Heart right ventricle (tissue), 16 donors: ENCODE measurements around the gene CADM1. TPM values are rescaled to one million over a fixed set of nuclear protein-coding genes. Genes with fewer than 3 reads are reported as not detected.

ENCODE experiments used
- ATAC-seq, 8 donors: fragments of 200-7000 bp; cut with Tn5 transposase; one replicate each; pipeline ENCODE4 v1.9.1; 2020; ENCODE audit warnings: mild to moderate bottlenecking in 8 of 8, moderate library complexity in 8 of 8, moderate number of reproducible peaks in 1 of 8
- DNase-seq, 2 donors: peaks; one replicate each; pipeline ENCODE4 v3.0.0-alpha.2; 2020
- H3K27ac ChIP-seq, 10 donors: fragments of 200-600 bp; sonication (generic) in 2 of 10; one replicate each; pipeline versions ENCODE4 v1.5.0 to v1.8.0; 2020 to 2022; ENCODE audit warnings: mild to moderate bottlenecking in 3 of 10
- H3K27me3 ChIP-seq, 7 donors: fragments of 200-600 bp; one replicate each; pipeline ENCODE4 v1.8.0; 2021 to 2022; ENCODE audit warnings: mild to moderate bottlenecking in 2 of 7
- H3K36me3 ChIP-seq, 9 donors: fragments of 200-600 bp; sonication (generic) in 1 of 9; one replicate each; pipeline versions ENCODE4 v1.5.0 to v1.8.0; 2020 to 2022; ENCODE audit warnings: mild to moderate bottlenecking in 2 of 9
- H3K4me1 ChIP-seq, 9 donors: fragments of 200-600 bp; sonication (generic) in 1 of 9; one replicate each; pipeline versions ENCODE4 v1.5.0 to v1.8.0; 2020 to 2022; ENCODE audit warnings: mild to moderate bottlenecking in 4 of 9
- H3K4me3 ChIP-seq, 10 donors: fragments of 200-600 bp; sonication (generic) in 2 of 10; one replicate each; pipeline versions ENCODE4 v1.5.0 to v1.8.0; 2020 to 2022; ENCODE audit warnings: mild to moderate bottlenecking in 7 of 10, moderate library complexity in 2 of 10
- H3K9me3 ChIP-seq, 11 donors: fragments of 200-600 bp in 10 of 11; sonication (generic) in 2 of 11; one replicate each; pipeline versions ENCODE4 v1.5.0 to v1.8.0; 2013 to 2022; ENCODE audit warnings: mild to moderate bottlenecking in 2 of 11, control low read depth in 1 of 11, moderate library complexity in 1 of 11
- WGBS, 2 donors: extraction: QIAGEN DNeasy Blood & Tissue Kit; methylation state at CpG; one replicate each; pipeline ENCODE4 v1.1.7; 2013; ENCODE audit warnings: inconsistent platforms in 1 of 2; 5-methylcytosine and 5-hydroxymethylcytosine counted together
- intact Hi-C, 10 donors: fragments of 100-400 bp; cut with DNase I; formaldehyde crosslinking; loops; one replicate each; pipeline versions ENCODE4 v1.11.1 to v1.14.2; 2022
- polyA plus RNA-seq, 2 donors: library from polyadenylated mRNA; stranded (reverse); fragments of 200-250 nt; gene quantifications; one replicate each; pipeline ENCODE4 v1.2.3, GENCODE V29; 2013
- total RNA-seq, 10 donors: library from RNA; stranded (reverse); fragmentation: NEBNext Ultra II Directional in 3 of 10; extraction: Animal tissue kit (Norgen Biotek cat#: 25700) in 3 of 10; gene quantifications; one replicate each; pipeline versions ENCODE4 v1.2.1 to v1.2.4, GENCODE V29; 2021 to 2023
- TF ChIP-seq, protein P1 (sequence below), 9 donors: fragments of 200-600 bp; sonication (generic) in 2 of 9; IDR thresholded peaks; one replicate each; pipeline versions ENCODE4 v1.5.0 to v1.8.0; 2021 to 2022; ENCODE audit warnings: antibody characterized with exemption in 9 of 9, mild to moderate bottlenecking in 5 of 9, moderate library complexity in 1 of 9
- donor health status: Arrhythmogenic right ventricular cardiomyopathy.
- donor health status: ischemic (EF 13 %, LVEDD 7.1; RV severe dilation, severe dysfunction).
- donor health status: healthy with polysubstance abuse.
- donor health status: DM: no; HTN: yes; CAD: no.
- donor health status: DM: no; HTN: no; CAD: no.
- donor health status: ischemic (EF 25% LVEDD 6.9; RV normal size, moderate dysfunction).
- donor health status: ischemic (EF 25% LVEDD 5.7; RV mildly dilated, moderate dysfunction).
- donor health status: healthy.
- donor health status: DM: yes; HTN: yes; CAD: no.
- donor health status: Ischemic cardiomyopathy.
- donor health status: ischemic (EF 35%, LVEDD 5.7; RV mildly dilated, moderate dysfunction).
- donor health status: nonischemic (EF 11% LVEDD 7.7; RV severe dilation, severe dysfunction).
- donor health status: DM: yes; HTN: yes; CAD: no.
- donor health status: PGD.
- donor health status: ischemic (EF 29% LVEDD 5.4; RV normal size, mild dysfunction).
- donor health status: nonischemic (EF 23%, LVEDD 6.1; RV moderate dilation, normal function).

The CADM1 gene
- total and polyA plus RNA-seq, 12 donors = 10.2 to 83.0 (median 41.4) TPM

- WGBS, 2 donors = 32 to 53% methylated on average over 2 of the region's 2 CpGs
- Histone ChIP-seq H3K36me3 (peaks cover 0 to 32% (median 0%) of the 10 kb centered on the region in 9 donors), H3K4me1 (peaks cover 0 to 9% (median 0%) of the 10 kb centered on the region in 9 donors), H3K4me3 (no peak overlapping the region), H3K9me3 (no peaks in the 10 kb centered on the region), H3K27me3 (no peaks in the 10 kb centered on the region), H3K27ac (no peak overlapping the region)
- ATAC-seq = peak in 2 of 8 donors; percentile 20 to 71
- intact Hi-C loops = no loop called here
- TF ChIP-seq, protein P1, sequence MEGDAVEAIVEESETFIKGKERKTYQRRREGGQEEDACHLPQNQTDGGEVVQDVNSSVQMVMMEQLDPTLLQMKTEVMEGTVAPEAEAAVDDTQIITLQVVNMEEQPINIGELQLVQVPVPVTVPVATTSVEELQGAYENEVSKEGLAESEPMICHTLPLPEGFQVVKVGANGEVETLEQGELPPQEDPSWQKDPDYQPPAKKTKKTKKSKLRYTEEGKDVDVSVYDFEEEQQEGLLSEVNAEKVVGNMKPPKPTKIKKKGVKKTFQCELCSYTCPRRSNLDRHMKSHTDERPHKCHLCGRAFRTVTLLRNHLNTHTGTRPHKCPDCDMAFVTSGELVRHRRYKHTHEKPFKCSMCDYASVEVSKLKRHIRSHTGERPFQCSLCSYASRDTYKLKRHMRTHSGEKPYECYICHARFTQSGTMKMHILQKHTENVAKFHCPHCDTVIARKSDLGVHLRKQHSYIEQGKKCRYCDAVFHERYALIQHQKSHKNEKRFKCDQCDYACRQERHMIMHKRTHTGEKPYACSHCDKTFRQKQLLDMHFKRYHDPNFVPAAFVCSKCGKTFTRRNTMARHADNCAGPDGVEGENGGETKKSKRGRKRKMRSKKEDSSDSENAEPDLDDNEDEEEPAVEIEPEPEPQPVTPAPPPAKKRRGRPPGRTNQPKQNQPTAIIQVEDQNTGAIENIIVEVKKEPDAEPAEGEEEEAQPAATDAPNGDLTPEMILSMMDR (IDR thresholded peaks at IDR 0.05) = no peak
- no peak for DNase-seq
These were observed 277.7 kb downstream of the CADM1 start for GRCh38 chr11:115226556-115226955.

GRCh38 chr11:115224551-115224950, 279.7 kb downstream of the CADM1 start:
- Histone ChIP-seq H3K36me3 (peaks cover 0 to 18% (median 0%) of the 10 kb centered on the region in 9 donors), H3K9me3 (no peaks in the 10 kb centered on the region), H3K27me3 (no peaks in the 10 kb centered on the region), H3K4me3 (no peak overlapping the region), H3K4me1 (peaks cover 0 to 26% (median 5%) of the 10 kb centered on the region in 9 donors), H3K27ac (no peak overlapping the region)
- WGBS, 2 donors = 77 to 79% methylated on average over 4 of the region's 4 CpGs
- intact Hi-C loops = no loop called here
- ATAC-seq = no peak
- TF ChIP-seq, protein P1 (IDR thresholded peaks at IDR 0.05) = no peak
- DNase-seq = no peak

DNA sequence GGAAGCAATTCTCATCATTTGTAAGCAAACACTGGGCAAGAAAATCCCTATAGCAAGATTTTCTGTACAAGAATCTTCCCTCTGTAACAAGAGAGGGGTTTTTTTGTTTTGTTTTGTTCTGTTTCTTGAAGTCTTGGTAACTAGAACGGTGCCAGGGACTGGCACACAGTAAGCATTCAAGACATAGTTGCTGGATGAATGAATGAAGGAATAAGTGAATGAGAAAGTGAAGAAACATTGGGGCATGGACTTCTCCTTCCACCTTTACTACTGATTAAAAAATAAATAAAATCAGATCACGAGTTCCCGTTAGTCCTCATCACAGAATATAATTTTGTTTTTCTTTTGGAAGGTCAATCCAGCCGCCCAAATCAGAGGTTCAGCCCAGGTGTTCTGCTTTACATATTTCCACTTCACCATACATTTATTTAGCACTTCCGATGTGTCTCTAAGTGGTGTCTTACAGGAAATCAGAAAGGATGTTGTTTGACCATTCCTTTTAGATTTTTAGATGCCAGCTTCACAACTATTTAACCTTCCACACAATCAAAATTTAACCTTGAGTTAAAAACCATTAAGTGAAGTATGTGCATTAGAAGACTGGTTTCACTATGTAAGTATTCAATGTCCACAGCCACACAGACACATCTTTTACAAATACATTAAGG, 281.2 kb downstream of the CADM1 start:
- intact Hi-C loops = no loop called here
- Histone ChIP-seq H3K4me3 (no peak overlapping the region), H3K27me3 (no peaks in the 10 kb centered on the region), H3K9me3 (no peaks in the 10 kb centered on the region), H3K36me3 (peaks cover 0 to 3% (median 0%) of the 10 kb centered on the region in 9 donors), H3K27ac (peak overlapping the region in 1 of 10 donors; percentile 32), H3K4me1 (peaks cover 0 to 35% (median 8%) of the 10 kb centered on the region in 9 donors)
- no peak for ATAC-seq
- DNase-seq = no peak
- TF ChIP-seq, protein P1 (IDR thresholded peaks at IDR 0.05) = no peak
- WGBS, 2 donors = 87 to 91% methylated on average over 5 of the region's 5 CpGs

DNA sequence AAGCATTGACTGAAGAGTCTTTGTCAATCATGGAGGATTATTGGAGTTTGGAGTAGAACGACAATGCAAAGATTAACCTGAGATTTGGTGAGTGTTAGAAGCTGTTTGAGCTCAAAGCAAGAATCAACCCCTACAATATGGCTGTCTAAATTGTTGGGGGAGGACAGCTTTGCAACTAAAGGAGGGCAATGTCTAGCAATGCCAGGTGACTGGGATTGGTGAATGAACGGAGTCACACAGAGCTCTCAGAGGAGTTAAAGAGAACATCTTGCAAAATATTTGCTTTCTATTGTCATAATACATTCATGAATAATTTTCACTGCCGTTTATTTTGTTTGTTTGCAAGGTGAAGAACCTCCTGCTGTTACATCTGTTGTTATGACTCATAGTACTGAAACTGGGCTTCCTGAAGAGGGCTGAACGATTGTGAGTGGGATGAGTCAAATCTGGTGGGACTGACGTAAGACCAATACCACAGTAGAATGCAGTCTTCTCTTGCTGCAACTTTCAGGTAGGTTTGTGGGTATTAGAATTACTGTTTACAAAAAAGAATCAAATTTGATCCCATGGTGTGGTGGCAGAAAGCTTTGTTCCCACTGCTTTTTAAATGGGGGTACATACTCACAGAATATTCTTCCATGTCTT, 281.9 kb downstream of the CADM1 start:
- Histone ChIP-seq H3K27me3 (no peaks in the 10 kb centered on the region), H3K4me3 (no peak overlapping the region), H3K4me1 (peaks cover 0 to 35% (median 10%) of the 10 kb centered on the region in 9 donors), H3K27ac (peak overlapping the region in 1 of 10 donors; percentile 32), H3K36me3 (peaks cover 0 to 1% (median 0%) of the 10 kb centered on the region in 9 donors), H3K9me3 (no peaks in the 10 kb centered on the region)
- TF ChIP-seq, protein P1 (IDR thresholded peaks at IDR 0.05) = no peak
- ATAC-seq = no peak
- 62 to 71% methylated on average over 5 of the region's 5 CpGs for WGBS, 2 donors
- intact Hi-C loops = no loop called here
- no peak for DNase-seq
